Pulmonary artery endothelial cell (primary cell): ENCODE measurements around the gene MTHFD1. TPM values are rescaled to one million over a fixed set of nuclear protein-coding genes. Genes with fewer than 3 reads are reported as not detected.
"Not testable (repeated sequence)": the region's sequence is repeated elsewhere in the genome, so short reads cannot be mapped to it uniquely, and the experiment has no call there.

Experiments used
- DNase-seq: peaks from one replicate; pipeline ENCODE4 v3.0.0-alpha.2; 2011; ENCODE audit warnings: low read depth, low spot score
- total RNA-seq: library from RNA; depleted of rRNA; stranded (reverse); fragments of >200 nt; gene quantifications from 2 replicates; pipeline ENCODE4 v1.2.3, GENCODE V29; 2014

Gene MTHFD1
- total RNA-seq: 64.4 and 102 TPM in 2 replicates

DNA sequence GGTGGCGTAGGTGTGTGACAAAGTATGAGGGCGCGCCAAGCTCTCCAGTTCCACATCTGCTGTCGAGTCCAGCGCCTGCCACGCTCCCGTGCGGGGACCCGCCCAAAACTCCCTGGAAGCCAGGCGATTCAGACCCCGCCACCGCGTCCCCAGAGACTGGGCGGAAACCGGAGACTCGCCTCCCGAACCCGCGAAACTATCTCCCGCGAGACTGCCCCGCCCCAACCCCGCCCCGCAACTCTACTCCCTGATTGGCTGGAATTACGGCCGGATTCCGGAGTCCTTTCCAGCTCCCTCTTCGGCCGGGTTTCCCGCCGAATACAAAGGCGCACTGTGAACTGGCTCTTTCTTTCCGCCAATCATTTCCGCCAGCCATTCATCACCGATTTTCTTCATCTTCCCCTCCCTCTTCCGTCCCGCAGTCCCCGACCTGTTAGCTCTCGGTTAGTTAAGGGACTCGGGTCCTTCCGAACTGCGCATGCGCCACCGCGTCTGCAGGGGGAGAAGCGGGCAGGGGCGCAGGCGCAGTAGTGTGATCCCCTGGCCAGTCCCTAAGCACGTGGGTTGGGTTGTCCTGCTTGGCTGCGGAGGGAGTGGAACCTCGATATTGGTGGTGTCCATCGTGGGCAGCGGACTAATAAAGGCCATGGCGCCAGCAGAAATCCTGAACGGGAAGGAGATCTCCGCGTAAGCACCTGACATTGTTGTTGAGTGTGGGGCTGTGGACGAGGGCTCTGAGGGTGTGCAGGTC is at the start of gene MTHFD1:
Gene MTHFD1, plus strand, starts transcription at position 572 of the 751 bp plus-strand sequence. Its CDS starts 75 bp downstream, at position 647.
- DNase-seq: peak; percentile 97

DNA sequence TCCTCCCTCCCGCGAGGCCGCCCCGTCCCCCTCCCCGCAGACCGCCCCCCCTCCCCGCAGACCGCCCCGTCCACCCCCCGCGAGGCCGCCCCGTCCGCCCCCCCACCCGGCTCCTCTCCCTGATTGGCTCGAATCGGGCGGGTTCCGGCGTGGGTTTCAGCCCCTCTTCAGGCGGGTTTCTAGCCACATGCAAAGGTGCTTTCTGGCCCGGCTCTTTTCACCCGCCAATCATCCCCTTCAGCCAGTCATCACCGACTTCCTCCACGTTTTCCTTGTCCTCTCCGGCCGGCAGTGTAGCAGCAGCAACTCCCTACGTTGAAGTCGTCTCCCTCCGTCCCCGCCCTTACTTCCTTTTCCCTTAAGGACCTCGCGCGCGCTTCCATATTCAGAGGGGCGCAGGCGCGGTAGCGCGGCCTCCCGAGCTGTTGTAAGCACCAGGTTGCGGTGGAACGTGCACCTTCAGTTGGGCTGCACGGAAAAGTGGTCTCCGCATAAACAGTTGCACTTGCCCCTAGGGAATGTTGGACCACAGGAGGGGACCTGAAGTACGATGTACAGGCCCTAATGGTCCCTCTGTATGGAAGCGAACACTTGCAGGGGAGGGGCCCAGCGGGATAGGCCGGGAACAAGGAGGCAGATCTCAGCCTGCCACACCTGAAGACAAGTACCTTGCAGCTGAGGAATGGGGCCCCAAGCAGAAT is 49.4 kb upstream of the MTHFD1 start:
- DNase-seq: peak; percentile 98

DNA sequence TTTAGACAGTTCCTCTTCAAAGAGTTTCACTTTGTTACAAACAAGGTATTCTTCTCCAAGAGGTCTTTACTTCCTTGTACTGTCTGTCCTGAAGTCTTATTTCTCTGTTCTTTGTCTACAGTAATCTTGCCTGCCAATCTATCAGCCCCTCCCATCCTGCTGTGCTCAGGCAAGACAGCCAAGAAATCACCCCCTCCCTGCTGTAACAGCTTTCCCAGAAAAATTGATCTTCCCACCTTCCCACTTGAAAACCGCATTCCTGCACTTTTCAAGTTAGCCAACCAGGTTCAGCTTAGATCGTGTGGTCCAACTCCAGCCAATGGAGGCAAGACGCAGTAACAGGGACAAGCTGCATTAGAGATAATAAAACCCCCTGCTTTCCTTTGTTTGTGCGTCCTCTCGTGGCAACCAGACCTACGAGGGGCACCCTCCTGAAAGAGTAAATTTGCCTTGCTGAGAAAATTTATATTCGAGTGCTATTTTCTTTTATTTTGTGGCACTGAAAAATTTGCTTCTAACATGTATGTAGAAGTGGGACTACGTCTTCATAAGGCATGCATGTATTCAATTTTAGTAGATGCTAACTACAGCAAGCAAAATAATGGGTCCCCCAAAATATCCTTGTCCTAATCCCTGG is 47.5 kb upstream of the MTHFD1 start:
- DNase-seq: no peak

DNA sequence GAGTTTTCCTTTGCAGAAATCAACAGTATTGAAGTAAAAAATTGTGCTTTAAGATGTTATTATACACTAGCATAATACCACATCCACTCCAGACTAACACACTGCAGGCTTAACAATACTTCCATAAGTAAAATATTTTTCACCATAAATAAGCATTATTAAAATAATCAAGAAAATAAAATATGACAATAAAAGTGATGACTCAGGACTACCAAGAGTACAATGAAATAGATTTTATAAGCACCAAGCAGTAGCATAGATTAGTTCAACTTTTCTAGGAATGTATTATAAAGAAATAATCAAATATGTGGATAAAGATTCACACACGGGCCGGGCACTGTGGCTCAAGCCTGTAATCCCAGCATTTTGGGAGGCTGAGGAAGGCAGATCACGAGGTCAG is 40.4 kb upstream of the MTHFD1 start:
- no peak for DNase-seq

DNA sequence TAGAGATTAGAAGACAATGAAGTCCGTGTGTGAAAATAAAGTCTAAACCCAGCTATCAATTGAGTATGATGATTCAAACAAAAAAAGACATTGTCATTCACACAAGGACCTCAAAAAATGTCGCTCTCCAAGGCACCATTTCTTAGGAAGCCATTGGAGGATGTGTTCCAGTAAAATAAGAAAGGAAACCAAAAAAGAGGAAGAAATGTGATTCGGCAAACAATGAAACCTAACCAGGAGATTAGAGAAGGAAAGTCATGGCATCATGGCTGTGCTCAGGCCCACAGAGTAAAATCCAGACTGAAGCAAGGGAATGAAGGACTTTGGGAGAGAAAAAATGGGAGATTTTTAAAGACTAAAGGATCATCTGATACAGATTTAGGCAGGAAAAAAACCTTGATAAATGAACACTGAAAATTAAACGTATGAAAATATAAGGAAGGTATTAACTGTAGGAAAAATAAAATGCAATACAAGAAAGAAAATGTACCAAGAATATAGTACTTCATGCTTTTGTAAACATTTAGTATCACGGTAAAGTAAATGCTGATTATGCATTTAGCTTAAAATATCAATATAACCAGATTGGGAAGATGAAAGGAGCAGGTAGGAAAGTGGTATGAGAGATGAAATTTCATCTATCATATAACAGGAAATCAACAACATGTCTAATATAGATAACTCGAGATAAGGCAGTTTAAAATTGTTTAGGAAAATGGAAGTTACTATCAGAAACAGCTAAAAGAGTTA is 38.2 kb upstream of the MTHFD1 start:
- DNase-seq: no peak

DNA sequence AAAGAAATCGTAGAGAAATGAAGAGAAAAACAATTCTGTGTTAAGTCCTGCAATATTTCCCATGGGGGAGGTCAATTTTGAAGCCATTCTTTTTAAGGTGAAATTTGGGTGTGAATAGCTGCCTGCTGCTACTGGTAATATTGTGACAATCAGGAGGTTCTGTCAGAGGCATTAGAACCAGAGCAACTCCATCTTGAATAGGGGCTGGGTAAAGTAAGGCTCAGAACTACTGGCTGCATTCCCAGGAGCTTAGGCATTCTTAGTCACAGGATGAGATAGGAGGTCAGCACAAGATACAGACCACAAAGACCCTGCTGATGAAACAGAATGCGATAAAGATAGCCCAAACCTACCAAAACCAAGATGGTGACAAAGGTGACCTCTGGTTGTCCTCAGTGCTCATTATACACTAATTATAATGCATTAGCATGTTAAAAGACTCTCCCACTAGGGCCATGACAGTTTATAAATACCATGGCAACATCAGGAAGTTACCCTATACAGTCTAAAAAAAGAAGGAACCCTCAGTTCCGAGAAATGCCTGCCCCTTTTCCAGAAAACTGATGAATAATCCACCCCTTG is 24.8 kb upstream of the MTHFD1 start:
- DNase-seq: no peak

DNA sequence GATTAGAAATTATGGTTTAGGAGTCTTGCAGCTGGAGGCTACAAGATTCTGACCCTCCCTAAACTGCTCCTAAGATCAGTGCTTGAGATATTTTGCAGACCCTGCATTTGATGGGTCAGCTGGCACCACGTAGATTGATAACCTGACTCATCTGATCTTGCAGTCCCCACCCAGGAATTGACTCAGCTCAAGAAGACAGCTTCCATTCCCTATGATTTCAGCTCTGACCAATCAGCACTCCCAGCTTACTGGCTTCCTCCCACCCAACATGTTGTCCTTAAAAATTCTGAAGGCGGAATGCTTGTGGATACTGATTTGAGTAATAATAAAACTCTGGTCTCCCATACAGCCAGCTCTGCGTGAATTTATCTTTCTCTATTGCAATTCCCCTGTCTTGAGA is 23.2 kb upstream of the MTHFD1 start:
- no peak for DNase-seq

DNA sequence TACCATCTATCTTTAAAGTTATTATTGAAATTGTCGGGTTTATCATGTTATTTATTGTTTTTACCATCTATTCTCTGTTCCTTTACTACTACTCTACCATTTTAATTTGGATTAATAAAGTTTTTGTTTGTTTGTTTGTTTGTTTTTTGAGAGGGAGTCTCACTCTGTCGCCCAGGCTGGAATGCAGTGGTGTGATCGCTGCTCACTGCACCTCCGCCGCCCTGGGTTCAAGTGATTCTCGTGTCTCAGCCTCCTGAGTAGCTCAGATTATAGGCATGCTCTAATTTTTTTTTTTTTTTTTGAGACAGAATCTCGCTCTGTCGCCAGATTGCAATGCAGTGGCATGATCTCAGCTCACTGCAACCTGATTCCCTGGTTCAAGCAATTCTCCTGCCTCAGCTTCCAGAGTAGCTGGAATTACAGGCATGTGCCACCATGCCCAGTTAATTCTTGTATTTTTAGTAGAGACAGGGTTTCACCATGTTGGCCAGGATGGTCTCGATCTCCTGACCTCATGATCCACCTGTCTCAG is 22.7 kb upstream of the MTHFD1 start:
- not testable (repeated sequence) for DNase-seq

DNA sequence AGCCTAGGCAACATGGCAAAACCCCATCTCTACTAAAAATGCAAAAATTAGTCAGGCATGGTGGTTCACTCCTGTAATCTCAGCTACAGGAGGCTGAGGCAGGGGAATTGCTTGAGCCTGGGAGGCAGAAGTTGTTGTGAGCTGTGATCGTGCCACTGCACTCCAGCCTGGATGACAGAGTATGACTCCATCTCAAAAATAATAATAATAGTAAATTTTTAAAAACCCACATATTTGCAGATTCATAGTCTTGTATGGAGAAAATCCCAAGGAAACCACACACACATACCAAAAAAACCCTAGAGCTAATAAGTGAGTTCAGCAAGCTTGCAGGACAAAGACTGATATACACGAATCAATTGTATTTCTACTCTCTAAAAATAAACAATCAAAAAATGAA is 19.0 kb upstream of the MTHFD1 start:
- no peak for DNase-seq

DNA sequence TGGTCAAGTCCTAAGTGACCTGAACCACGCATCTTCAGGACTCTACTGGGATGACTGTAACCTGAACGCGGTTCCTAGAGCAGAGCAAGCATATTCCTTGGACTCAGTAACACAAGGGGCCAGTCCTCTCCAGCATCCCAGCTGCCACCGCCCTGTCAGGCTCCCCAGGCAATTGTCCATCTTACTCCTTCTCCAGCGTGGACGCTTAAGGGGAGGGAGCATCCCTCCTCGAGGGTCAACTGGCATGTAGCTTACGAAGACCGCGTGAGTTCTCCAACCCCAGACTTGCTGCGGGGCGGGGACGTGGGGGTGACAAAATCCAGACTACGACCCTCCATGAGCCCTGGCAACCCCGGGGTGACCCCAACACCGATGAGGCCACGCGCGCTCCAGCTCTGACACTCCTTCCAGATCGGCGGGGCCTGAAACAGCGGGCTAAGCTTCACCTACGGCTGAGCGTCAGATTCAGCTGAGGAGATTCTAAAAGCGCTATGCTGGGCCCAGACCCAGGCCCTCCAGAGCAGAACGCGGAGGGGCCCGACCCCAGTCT is 846 bp upstream of the MTHFD1 start:
- no peak for DNase-seq

DNA sequence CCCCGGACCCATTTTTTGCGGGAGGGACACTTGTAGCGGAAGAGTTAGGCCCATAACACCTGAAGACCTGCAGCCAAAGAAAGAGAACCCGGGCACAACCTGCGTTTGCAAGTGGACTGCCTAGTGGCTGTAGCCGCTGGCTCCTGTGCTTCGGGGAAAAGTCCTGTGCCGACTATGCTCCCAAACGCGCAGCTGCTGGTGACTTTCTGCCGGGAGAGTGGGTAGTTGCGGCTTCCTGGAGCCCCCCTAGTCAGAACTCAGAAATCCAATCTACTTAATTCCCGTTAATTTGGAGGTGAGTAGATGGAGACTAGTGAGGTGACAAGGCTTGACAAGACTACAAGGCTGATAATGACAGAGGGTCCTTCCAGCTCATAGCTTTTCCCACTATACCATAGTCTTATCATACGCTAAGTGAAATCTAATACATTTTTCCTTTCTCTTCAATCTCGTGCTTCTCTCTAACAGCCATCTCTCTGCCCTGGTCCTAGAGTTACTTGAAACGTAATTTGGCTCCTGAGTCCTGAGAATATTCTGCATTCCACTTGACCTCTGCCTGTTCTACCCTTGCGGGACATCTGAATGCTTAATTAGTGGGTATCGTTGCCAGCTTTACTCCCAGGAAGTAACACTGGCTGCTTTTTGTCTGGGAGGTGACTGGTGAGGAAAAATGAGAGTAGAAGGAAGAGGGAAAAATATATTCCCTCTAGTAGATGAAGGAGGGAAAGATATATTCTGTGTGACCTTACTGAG is 556 bp downstream of the MTHFD1 start:
- no peak for DNase-seq

DNA sequence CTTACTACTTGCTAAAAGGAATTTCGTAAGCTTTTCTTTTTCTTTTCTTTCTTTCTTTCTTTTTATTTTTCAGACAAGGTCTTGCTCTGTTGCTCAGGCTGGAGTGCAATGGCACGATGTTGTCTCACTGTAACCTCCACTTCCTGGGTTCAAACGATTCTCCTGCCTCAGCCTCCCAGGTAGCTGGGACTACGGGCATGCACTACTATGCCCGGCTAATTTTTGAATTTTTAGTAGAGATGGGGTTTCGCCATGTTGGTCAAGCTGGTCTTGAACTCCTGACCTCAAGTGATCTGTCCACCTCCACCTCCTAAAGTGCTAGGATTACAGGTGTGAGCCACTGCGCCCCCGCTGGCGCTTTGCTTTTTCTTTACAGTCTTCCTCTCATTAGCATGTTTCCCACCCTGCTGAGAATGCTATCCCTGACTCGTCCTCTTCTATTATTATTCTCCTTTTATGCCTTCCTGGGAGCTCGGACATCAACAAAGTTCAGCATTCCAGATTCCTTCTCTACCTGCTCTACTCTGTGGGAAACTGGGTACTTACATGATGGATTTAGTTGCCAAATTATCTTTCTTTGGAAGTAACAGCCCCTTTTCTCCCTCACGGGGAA is 3.1 kb downstream of the MTHFD1 start:
- DNase-seq: no peak

DNA sequence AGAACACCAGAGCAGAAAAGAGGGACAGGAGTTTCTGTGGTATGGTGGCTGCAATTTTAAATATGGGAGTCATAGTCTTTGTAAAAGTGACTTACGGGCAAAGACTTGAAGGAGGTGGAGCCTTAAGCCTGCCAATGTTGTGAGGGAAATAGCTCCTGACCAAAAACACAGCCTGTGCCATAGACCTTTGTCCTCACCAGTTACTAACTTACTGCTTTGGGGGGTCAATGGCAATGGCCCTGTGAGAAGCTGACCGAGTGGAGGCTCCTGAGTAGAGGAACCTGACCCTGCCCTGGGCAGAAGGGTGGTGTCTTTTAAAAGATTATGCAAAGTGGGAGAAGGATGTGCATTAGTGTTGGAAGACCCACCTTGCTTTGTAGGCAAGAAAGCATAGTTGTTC is 3.8 kb downstream of the MTHFD1 start:
- no peak for DNase-seq

DNA sequence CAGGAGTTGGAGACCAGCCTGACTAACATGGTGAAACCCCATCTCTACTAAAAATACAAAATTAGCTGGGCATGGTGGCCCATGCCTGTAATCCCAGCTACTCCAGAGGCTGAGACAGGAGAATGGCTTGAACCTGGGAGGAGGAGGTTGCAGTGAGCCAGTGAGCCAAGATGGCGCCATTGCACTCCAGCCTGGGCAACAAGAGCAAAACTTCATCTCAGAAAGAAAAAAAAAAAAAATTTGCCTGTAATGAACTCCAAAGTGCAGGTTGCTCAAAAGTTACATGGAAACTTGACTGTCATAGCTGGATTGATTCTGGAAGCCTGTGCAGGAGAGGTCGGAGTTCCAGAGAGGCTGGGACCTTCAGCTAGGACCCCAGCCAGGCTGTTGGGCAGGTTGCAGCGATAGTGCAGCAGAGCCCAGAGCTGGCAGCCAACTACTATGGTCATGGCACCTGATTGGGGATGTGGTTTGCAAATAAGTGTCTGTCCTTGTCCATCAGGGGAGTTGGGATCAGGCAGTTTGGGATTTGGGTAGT is 5.1 kb downstream of the MTHFD1 start:
- DNase-seq: not testable (repeated sequence)

DNA sequence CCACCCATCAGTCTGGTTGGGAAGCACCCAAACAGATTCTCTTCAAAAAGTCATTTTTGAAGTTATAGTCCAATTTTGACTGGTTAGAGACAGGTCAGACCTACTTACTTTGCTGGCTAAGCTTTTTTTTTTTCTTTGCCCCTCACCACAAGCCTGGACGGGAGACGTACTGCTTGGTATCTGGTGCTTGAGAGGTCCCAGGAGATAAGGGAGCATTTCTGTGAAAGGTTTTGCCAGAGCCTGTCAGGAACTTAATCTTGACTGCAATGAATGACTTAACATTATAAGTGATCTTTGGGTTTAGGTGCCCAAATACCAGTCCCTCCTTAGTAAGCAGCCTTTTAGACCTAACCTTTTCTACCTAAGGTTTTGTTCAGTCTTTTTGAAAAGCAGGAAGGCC is 6.3 kb downstream of the MTHFD1 start:
- DNase-seq: no peak

DNA sequence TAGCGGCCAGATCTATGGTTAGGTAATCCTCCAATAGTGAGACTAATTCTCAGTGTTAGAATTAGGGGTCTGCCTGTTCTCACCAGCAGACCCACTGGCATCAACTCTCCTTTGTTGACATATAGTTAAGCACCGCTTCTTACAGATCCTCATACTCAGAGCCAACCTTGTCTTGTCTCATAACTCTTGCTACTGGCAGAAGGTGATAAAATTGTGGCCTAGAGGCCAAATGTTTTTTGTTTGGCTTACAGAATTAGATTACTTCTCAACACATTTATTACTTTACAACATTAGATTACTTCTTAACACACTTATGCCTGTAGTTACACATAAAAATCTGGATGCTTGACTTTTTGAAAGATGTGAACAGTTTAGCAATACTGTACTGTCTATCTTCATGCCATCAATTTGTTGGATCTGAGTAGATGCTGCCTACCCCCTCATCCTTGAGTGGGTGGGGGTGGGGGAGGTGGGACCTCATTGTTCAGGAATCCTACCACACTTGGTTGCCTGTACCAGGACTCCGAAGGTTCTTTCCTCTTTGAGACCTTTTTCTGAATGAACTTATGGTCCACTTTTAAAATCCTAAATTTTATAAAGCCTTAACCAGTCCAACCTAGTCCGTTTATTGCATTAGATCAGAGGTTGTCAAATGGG is 7.0 kb downstream of the MTHFD1 start:
- no peak for DNase-seq

DNA sequence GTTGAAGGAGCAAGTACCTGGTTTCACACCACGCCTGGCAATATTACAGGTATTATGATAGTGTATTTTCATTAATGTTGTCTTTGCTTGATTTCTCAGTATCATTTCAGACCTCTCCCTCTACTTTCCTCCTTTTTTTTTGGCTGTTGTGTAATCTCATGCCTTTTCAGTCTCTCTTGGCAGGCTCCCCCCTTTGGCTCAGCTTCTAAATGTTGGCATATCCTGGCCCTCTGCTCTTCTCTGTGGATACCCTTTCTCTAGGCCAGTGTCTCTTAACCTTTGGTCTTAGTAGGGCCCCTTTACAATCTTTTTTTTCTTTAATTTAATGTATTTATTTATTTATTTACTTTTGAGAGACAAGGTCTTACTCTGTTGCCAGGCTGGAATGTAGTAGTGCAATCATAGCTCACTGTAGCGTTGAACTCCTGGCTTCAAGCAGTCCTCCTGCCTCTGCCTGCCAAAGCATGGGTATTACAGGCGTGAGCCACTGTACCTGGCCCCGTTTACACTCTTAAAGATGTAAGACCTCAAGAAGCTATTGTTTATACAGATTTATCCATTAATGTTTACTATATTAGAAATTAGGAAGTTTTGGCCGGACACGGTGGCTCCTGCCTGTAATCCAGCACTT is 12.8 kb downstream of the MTHFD1 start:
- no peak for DNase-seq

DNA sequence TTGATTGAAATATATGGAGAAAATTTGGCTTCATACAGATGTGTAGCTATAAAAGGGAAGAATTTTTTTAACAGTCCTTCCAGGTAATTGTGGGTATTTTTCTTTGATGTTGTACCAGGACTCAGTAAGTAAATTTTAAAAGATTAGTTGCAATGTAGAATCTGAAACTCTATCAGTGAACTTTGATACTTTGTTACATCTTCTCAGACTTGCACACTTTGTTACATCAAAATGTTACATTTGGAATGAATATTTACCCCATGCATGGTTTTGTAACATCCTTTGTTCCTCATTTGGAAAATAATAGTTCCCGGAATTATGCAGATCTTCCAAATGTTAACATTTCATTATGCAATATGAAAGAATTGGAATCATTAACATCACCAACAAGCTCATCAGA is 13.8 kb downstream of the MTHFD1 start:
- DNase-seq: no peak
